ENCODE results near the gene EZR.

DNA sequence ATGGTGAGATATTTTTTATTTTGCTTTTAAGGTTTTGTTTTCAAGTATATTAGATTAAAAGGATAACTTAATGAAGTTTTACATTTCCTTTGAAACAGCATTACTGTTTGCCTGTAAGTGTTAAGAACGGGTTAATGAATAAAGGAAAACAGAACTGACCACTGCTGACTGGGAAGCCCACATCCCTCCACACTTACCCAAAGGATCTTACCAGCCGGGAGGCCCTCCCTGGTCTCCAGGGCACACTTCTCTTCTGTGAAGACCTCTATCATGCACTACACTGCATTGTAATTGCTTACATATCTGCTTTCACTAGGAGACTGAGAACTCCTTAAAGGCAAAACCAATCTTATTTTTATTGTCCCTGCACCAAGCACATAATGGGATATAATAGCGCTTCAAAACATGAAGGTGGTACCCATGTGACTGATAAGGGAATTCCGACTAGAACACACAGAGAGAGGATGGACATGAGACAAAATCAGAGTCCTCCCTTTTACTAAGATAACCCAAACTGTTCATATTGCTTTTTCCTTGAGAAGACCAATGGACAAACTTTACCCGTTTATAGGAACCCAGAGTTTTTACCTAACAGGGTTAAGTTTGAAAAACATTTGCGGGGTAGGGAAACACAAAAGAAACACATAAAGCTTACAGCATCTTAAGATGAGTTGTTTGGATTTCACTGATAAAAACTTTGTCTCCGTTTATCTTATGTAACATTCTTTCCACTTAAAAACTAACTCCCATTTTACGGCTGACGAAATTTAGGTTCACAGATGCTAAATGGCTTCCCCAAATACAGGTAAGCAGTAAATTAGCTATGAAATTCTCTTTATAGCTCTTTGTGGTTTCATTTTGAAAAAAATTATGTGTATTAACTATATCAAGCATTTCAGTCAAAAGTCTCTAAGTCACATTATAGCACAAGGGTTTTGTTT, 8.7 kb downstream of the EZR start:
- TF ChIP-seq EP300 (IDR thresholded peaks at IDR 0.05) = no peak
- TF ChIP-seq CTCF (IDR thresholded peaks at IDR 0.05) = no peak
